Nephron progenitor cell (in vitro differentiated cells): ENCODE measurements around the gene CMTM7.

Experiments
- DNase-seq: peaks from one replicate; pipeline ENCODE4 v3.0.0; 2021
- H3K27ac Mint-ChIP-seq: 2 replicates; pipeline ENCODE4 v1.8.0; 2021; ENCODE audit warnings: mild to moderate bottlenecking, moderate library complexity, mixed read lengths
- H3K27me3 Mint-ChIP-seq: 2 replicates; pipeline ENCODE4 v1.8.0; 2021; ENCODE audit warnings: mild to moderate bottlenecking, low read depth, mixed read lengths; ENCODE audit not compliant: poor library complexity
- H3K36me3 Mint-ChIP-seq: 2 replicates; pipeline ENCODE4 v1.8.0; 2021; ENCODE audit warnings: low read depth, mixed read lengths
- H3K4me1 Mint-ChIP-seq: 2 replicates; pipeline ENCODE4 v1.8.0; 2021; ENCODE audit warnings: mixed read lengths
- H3K4me3 Mint-ChIP-seq: 2 replicates; pipeline ENCODE4 v1.8.0; 2021; ENCODE audit warnings: mild to moderate bottlenecking, moderate library complexity, mixed read lengths
- H3K9me3 Mint-ChIP-seq: 2 replicates; pipeline ENCODE4 v1.8.0; 2021; ENCODE audit warnings: mild to moderate bottlenecking, moderate library complexity, mixed read lengths
- CTCF ChIP-seq: fragments of 200-600 bp; sonication (generic); IDR thresholded peaks from 2 replicates; pipeline ENCODE4 v1.5.0; 2021; ENCODE audit warnings: antibody characterized with exemption

Gene CMTM7

DNA sequence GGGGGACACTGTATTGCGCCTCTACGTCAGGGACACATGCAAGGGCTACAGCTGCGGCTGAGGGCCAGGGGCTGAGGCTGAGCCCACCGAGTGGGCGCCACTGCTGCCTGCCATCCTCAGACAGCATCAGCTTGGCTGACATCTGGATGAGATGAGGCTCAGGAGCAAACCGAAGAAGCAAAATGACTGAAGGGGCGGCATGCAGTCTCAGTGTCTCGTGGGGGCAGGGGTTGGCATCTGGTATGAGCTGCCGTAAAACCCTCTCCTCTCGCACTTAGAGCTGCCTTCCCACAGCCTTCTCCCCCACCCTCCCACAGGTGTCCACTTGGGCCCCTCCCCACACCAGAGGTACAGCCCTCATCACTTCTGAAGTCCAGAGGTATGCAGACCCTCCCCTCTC lies 24.2 kb upstream of the CMTM7 start:
- Mint-ChIP-seq H3K27me3 (peaks cover 9% of the 10 kb centered on the region), H3K9me3 (no peaks in the 10 kb centered on the region), H3K36me3 (peaks cover 8% of the 10 kb centered on the region), H3K27ac (no peak overlapping the region), H3K4me1 (peaks cover 42% of the 10 kb centered on the region), H3K4me3 (no peak overlapping the region)
- TF ChIP-seq CTCF = no peak
- no peak for DNase-seq

DNA sequence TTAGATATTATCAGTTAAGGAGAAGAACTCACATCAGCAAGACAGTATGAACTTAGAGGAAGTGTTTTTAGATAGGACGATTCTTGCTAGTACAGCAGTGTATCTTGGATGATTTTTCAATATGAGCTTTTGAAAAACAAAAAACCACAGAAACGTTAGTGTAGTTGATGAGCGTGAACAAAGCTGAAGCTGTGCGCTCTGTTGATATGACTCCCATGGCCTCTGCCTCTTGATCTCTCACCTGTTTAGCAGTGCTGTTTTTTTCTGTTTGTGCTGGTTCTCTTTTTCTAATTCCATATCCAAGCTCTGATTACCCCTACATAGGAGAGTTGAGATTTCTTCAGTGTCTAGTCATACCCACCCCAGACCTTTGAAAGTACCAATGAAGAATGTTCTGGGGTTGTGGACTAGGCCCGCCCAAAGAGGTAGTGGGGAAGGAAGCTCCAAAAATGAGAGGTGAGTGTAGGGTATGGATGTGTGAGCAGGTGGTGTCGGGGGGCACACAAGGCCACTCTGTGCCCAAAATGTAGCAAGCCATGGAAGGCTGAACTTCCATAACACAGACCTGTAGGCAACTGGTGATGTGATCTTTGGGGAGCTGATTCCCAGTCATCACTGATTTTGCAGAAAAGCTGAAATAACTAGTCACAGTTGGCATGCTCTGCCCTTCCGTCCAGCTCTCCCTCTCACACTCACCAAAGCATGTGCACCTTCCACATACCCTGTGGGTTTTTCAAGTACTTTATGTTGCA lies 20.0 kb upstream of the CMTM7 start:
- peaks cover 5% of the 10 kb centered on the region for H3K27me3 Mint-ChIP-seq
- peaks cover 4% of the 10 kb centered on the region for H3K36me3 Mint-ChIP-seq
- no peak for DNase-seq
- H3K4me1 Mint-ChIP-seq = peaks cover 52% of the 10 kb centered on the region
- TF ChIP-seq CTCF = no peak
- H3K4me3 Mint-ChIP-seq = no peak overlapping the region
- H3K9me3 Mint-ChIP-seq = no peaks in the 10 kb centered on the region
- H3K27ac Mint-ChIP-seq = no peak overlapping the region

- Mint-ChIP-seq H3K27ac (no peak overlapping the region), H3K4me1 (peaks cover 47% of the 10 kb centered on the region), H3K36me3 (peaks cover 4% of the 10 kb centered on the region), H3K27me3 (peaks cover 5% of the 10 kb centered on the region), H3K4me3 (no peak overlapping the region), H3K9me3 (no peaks in the 10 kb centered on the region)
- no peak for TF ChIP-seq CTCF
- DNase-seq = no peak
Measured at GRCh38 chr3:32372213-32372490, 19.5 kb upstream of the CMTM7 start.

DNA sequence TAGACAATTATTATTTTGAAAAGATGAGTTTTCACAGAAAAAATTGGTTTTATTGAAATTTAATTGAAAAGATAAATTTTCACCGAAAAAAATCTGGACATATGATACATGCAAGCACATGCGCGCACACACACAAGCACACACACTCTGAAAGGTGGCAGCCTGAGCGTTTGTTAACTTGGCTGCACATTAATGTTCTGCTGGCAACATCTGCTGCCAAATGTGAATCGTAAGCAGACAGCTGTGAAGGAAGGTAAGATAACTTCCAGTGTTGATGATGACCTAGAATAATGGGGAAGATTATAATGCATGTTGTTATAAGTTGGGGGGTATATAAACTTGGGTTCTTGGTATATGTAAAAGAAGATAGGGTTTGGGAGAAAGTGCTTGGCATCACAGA lies 18.4 kb upstream of the CMTM7 start:
- Mint-ChIP-seq H3K36me3 (peaks cover 4% of the 10 kb centered on the region), H3K4me1 (peaks cover 36% of the 10 kb centered on the region), H3K9me3 (no peaks in the 10 kb centered on the region), H3K27ac (no peak overlapping the region), H3K27me3 (peaks cover 5% of the 10 kb centered on the region), H3K4me3 (no peak overlapping the region)
- TF ChIP-seq CTCF = no peak
- no peak for DNase-seq

- peaks cover 4% of the 10 kb centered on the region for H3K36me3 Mint-ChIP-seq
- DNase-seq = no peak
- H3K4me1 Mint-ChIP-seq = peaks cover 36% of the 10 kb centered on the region
- H3K9me3 Mint-ChIP-seq = no peaks in the 10 kb centered on the region
- TF ChIP-seq CTCF = no peak
- no peak overlapping the region for H3K27ac Mint-ChIP-seq
- no peak overlapping the region for H3K4me3 Mint-ChIP-seq
- H3K27me3 Mint-ChIP-seq = peaks cover 5% of the 10 kb centered on the region
Measured at GRCh38 chr3:32373844-32374243, 17.8 kb upstream of the CMTM7 start.
